Effector memory CD8-positive, alpha-beta T cell (primary cell): ENCODE results near the gene PSMC3.
A peak's percentile ranks its signal among the peaks of the same experiment; 100 is the strongest.

ENCODE experiments used
- ATAC-seq: fragments of 150-1000 bp; cut with Tn5 transposase; replicated peaks from 2 replicates; pipeline ENCODE4 v1.10.0; 2021; ENCODE audit warnings: mild to moderate bottlenecking, moderate library complexity
- DNase-seq, 3 experiments: peaks; one replicate each; pipeline ENCODE4 v3.0.0; 2021
- H3K27ac Mint-ChIP-seq, 2 donors: one replicate each; pipeline ENCODE4 v1.8.0; 2022; ENCODE audit warnings: mild to moderate bottlenecking in 2 of 2, mixed read lengths in 2 of 2, moderate library complexity in 2 of 2
- H3K27me3 Mint-ChIP-seq, 2 donors: one replicate each; pipeline ENCODE4 v1.8.0; 2022; ENCODE audit warnings: mixed read lengths in 2 of 2
- H3K36me3 Mint-ChIP-seq: one replicate; pipeline ENCODE4 v1.8.0; 2022; ENCODE audit warnings: mild to moderate bottlenecking, moderate library complexity, mixed read lengths; ENCODE audit not compliant: insufficient read depth
- H3K4me1 Mint-ChIP-seq, 2 donors: one replicate each; pipeline ENCODE4 v1.8.0; 2022; ENCODE audit warnings: low read depth in 2 of 2, mixed read lengths in 2 of 2
- H3K4me3 Mint-ChIP-seq, 2 donors: one replicate each; pipeline ENCODE4 v1.8.0; 2022; ENCODE audit warnings: mild to moderate bottlenecking in 2 of 2, mixed read lengths in 2 of 2, moderate library complexity in 2 of 2
- H3K9me3 Mint-ChIP-seq, 2 donors: one replicate each; pipeline ENCODE4 v1.8.0; 2022; ENCODE audit warnings: mixed read lengths in 2 of 2

PSMC3 gene

DNA sequence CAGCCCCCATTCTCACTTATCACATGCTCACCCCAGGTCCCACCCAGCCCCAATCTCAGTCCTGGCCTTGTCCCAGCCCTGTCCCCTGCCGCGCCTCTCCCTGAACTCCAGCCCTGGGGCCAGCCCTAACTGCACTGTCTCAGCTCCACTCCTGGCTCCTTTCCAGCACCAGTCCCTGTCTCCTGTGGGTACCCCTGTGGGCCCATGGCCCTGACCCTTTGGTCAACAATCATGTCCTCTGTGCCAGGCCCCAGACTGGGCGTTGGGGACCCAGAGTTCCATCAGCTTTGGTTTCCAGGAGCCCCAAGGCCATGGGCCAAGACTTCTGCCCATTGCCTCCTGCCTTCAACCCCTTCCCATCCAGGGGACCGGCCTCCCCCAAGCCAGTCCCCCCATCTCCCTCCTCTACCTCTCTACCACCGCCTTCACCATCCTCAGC lies 48.6 kb downstream of the PSMC3 start:
- ATAC-seq = no peak
- no peaks in the 10 kb centered on the region for H3K27me3 Mint-ChIP-seq
- no peaks in the 10 kb centered on the region for H3K36me3 Mint-ChIP-seq
- H3K27ac Mint-ChIP-seq = no peak overlapping the region
- peak overlapping the region in 1 of 2 donors; percentile 44 for H3K4me3 Mint-ChIP-seq
- no peaks in the 10 kb centered on the region for H3K9me3 Mint-ChIP-seq
- no peaks in the 10 kb centered on the region for H3K4me1 Mint-ChIP-seq
- DNase-seq = no peak

DNA sequence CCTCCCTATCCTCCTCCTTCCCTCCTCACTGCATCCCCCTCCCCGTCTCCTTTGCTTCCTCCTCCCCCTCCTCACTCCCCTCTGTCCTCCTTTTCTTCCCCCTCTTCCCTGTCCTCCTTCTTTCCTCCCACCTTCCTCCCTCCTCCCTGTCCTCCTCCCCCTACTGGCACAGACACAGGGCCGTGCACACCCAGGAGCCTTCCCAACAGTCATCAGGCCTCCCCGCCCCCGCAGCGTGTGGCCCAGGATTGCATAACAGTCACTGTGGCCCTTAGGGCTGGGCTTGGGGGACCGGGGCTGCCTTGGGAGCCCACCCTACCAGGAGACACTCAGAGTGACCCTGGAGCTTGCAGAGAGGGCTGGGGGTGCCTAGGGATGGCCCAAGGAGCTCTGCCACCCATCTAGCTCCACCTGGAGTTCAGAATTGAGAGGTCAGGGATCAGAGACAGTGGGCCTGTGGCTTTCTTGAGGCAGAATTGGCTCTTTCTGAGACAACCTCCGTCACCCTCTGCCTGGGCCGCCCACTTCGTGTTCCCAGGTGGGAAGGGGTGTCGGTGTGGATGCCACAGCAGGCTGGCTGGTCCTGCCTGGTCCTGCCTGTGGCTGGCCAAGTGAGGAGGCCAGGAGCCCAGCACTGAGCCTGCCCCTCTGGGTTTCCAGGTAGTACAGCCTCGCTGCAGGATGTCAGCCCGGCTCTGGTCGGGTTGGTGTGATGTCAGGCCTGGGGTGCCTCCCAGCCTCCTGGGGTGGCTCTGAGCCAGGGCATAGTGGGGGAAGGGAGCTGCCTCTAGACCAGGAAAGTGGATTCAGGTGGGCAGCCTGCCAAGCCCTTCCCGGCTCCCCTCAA lies 49.5 kb downstream of the PSMC3 start:
- ATAC-seq (no peak), DNase-seq (no peak)
- Mint-ChIP-seq H3K4me3 (no peak overlapping the region), H3K27me3 (no peaks in the 10 kb centered on the region), H3K9me3 (no peaks in the 10 kb centered on the region), H3K36me3 (no peaks in the 10 kb centered on the region), H3K4me1 (no peaks in the 10 kb centered on the region), H3K27ac (no peak overlapping the region)

GRCh38 chr11:47376107-47376524 lies 50.1 kb downstream of the PSMC3 start:
- Mint-ChIP-seq H3K9me3 (no peaks in the 10 kb centered on the region), H3K27ac (no peak overlapping the region), H3K4me3 (no peak overlapping the region), H3K27me3 (no peaks in the 10 kb centered on the region), H3K36me3 (no peaks in the 10 kb centered on the region), H3K4me1 (no peaks in the 10 kb centered on the region)
- DNase-seq = no peak
- ATAC-seq = no peak

DNA sequence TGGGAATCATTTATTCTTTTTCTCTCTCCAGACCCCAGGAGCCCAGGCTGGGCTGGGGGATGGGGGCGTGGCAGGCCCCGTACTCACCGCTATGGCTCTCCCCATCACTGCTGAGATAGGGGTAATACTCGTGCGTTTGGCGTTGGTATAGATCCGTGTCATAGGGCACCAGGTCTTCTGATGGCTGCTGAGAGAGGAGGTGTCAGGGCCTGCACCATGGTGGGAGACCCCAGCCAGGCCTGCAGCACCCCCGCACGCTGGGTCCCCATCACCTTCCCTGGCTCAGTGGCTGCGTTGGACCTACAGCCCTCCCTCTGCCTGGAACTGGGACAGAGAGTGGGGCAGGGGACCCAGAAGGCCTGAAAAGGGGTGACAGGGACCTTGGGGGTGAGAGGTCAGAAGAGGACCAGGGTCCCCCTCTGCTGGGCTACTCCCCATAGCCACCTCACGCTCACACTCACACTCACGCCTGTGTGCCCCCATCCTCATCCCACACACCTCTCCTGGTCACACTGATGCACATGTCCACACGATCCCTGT lies 50.6 kb downstream of the PSMC3 start:
- H3K27me3 Mint-ChIP-seq = no peaks in the 10 kb centered on the region
- H3K9me3 Mint-ChIP-seq = no peaks in the 10 kb centered on the region
- H3K4me1 Mint-ChIP-seq = no peaks in the 10 kb centered on the region
- DNase-seq = no peak
- no peak overlapping the region for H3K27ac Mint-ChIP-seq
- ATAC-seq = no peak
- H3K36me3 Mint-ChIP-seq = no peaks in the 10 kb centered on the region
- no peak overlapping the region for H3K4me3 Mint-ChIP-seq

DNA sequence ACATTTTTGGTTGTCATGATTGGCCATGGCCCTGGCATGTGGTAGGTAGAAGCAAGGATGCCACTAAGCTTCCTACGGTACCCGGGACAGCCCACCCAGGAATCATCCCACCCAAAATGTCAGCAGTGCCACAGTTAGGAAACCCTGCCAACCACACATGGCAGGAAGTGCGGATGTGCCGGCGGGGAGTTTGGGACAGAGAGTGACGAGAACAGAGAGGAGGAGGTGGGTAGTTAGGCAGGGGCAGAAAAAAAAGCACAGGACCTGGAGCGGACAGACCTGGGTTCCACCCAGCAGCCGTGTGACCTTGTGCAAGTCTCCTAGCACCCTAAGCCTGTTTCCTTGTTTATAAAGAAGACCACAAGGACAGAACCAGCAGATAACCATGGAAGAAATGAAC lies 51.2 kb downstream of the PSMC3 start:
- ATAC-seq = no peak
- Mint-ChIP-seq H3K27ac (no peak overlapping the region), H3K27me3 (no peaks in the 10 kb centered on the region), H3K4me1 (no peaks in the 10 kb centered on the region), H3K4me3 (no peak overlapping the region), H3K36me3 (no peaks in the 10 kb centered on the region), H3K9me3 (no peaks in the 10 kb centered on the region)
- no peak for DNase-seq

- Mint-ChIP-seq H3K4me1 (no peaks in the 10 kb centered on the region), H3K27me3 (no peaks in the 10 kb centered on the region), H3K9me3 (no peaks in the 10 kb centered on the region), H3K27ac (no peak overlapping the region), H3K36me3 (no peaks in the 10 kb centered on the region), H3K4me3 (no peak overlapping the region)
- ATAC-seq (no peak), DNase-seq (no peak)
Observed at GRCh38 chr11:47374720-47375019, 51.6 kb downstream of the PSMC3 start.

GRCh38 chr11:47373876-47374719 lies 52.1 kb downstream of the PSMC3 start:
- peak overlapping the region in 1 of 2 donors; percentile 27 for H3K27ac Mint-ChIP-seq
- DNase-seq (peak; percentile 79 to 83 (median 83)), ATAC-seq (peak; percentile 92)
- no peaks in the 10 kb centered on the region for H3K36me3 Mint-ChIP-seq
- H3K4me3 Mint-ChIP-seq = no peak overlapping the region
- H3K27me3 Mint-ChIP-seq = no peaks in the 10 kb centered on the region
- H3K4me1 Mint-ChIP-seq = no peaks in the 10 kb centered on the region
- H3K9me3 Mint-ChIP-seq = no peaks in the 10 kb centered on the region

- Mint-ChIP-seq H3K27ac (no peak overlapping the region), H3K27me3 (no peaks in the 10 kb centered on the region), H3K9me3 (no peaks in the 10 kb centered on the region), H3K4me3 (no peak overlapping the region), H3K36me3 (no peaks in the 10 kb centered on the region), H3K4me1 (no peaks in the 10 kb centered on the region)
- ATAC-seq (no peak), DNase-seq (no peak)
Observed at GRCh38 chr11:47372422-47372821, 53.8 kb downstream of the PSMC3 start.

DNA sequence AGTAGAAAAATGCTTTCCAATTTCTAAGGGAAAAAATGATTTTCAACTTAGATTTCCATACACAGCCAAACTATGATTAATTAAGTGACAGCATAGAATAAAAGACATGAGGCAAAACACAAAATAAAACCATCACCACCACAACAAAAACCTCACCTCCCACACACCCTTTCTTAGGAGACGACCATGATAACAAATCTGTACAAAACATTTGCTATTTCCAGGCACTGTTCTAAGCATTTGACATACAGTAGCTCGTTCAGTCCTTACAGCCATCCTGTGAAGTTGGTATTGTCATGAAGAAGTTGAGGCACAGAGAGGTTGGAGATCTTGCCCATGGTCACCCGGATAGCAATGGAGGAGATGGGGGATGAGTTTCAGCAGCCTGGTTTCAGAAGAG lies 56.6 kb downstream of the PSMC3 start:
- Mint-ChIP-seq H3K4me1 (no peaks in the 10 kb centered on the region), H3K36me3 (no peaks in the 10 kb centered on the region), H3K4me3 (no peak overlapping the region), H3K27ac (peak overlapping the region in 1 of 2 donors; percentile 33), H3K9me3 (no peaks in the 10 kb centered on the region), H3K27me3 (peaks cover 6 to 14% of the 10 kb centered on the region in 2 donors)
- DNase-seq (no peak), ATAC-seq (no peak)
